ENCODE measurements around the gene B3GNT2.

B3GNT2 gene

DNA sequence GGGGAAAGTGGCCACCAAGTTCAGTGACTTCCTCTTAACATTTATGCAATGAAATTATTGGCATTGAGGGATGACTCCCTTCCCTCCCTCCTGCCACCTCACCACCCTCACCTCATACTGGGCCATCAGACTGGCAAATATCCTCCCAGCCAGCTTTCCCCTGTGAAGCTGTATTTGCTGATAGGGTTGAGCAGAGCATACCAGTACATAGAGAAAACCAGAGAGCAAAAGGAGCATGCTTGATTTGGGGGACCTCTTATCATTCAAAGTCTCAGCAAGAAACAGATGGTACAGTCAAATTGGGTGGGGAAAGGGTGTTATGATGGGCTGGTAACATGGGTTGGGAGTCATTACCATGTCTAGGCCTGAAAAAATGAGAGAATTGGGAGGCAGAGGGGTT, 19.1 kb upstream of the B3GNT2 start:
- Mint-ChIP-seq H3K9me3 (no peaks in the 10 kb centered on the region), H3K36me3 (ENCODE audit: low read depth) (no peaks in the 10 kb centered on the region), H3K4me3 (no peak overlapping the region), H3K27ac (no peak overlapping the region), H3K4me1 (ENCODE audit: low read depth) (no peaks in the 10 kb centered on the region), H3K27me3 (ENCODE audit: low read depth) (peaks cover 5% of the 10 kb centered on the region)

DNA sequence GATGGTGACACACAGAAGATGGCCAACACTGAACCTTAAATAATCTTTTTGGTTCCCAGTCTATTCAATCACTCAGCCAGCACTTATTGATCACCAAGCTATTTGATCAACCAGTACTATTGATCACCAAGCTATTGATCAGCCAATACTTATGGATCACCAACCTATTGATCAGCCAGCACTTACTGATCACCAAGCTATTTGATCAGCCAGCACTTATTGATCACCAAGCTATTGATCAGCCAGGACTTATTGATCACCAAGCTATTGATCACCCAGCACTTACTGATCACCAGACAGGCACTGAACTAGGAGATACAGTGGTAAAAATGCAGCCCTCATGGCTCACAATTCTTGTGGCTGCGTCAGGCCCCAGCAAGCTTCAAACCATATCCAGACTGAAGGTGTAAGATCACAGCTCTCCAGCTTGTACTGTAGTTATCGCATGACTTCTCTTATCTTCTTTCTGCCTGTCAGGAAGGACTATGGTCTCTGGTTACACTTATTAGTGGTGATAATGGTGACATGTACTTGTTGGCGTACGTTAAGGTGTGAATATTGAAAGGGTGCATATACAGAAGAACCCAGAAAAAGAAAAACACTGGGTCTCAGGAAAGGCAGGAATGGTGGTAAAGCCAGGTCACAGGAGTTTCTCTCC, 18.4 kb upstream of the B3GNT2 start:
- H3K27ac Mint-ChIP-seq, result no peak overlapping the region
- H3K9me3 Mint-ChIP-seq, result no peaks in the 10 kb centered on the region
- no peaks in the 10 kb centered on the region for H3K36me3 Mint-ChIP-seq (ENCODE audit: low read depth)
- no peak overlapping the region for H3K4me3 Mint-ChIP-seq
- no peaks in the 10 kb centered on the region for H3K4me1 Mint-ChIP-seq (ENCODE audit: low read depth)
- H3K27me3 Mint-ChIP-seq (ENCODE audit: low read depth), result peaks cover 5% of the 10 kb centered on the region

DNA sequence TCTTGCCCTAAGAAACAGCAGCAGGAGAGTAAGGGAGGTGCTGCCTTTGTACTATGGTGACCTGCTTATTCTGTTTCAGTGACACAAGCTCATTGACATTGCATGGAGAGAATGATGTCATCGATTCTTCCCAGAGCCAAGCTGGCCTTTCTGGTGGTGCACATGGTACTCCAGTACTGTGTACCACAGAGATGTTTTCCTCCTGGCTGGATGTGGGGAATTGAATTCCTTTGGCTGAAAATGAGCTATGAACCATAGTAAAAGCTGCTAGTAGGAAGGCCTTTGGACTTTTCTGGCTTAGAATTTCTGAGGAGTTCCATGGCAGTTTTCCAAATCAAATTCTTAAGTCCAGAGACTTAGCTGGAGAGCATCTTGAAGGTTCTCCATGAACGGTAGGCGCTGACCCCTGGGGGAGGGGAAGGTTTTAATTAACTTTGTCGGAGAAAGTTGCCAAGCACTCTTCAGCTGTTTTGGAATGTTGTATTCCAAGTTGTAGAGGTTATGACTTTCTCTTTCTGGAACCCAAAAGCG, 17.1 kb upstream of the B3GNT2 start:
- Mint-ChIP-seq H3K27ac (no peak overlapping the region), H3K36me3 (ENCODE audit: low read depth) (no peaks in the 10 kb centered on the region), H3K4me3 (no peak overlapping the region), H3K4me1 (ENCODE audit: low read depth) (no peaks in the 10 kb centered on the region), H3K9me3 (no peaks in the 10 kb centered on the region), H3K27me3 (ENCODE audit: low read depth) (no peaks in the 10 kb centered on the region)

DNA sequence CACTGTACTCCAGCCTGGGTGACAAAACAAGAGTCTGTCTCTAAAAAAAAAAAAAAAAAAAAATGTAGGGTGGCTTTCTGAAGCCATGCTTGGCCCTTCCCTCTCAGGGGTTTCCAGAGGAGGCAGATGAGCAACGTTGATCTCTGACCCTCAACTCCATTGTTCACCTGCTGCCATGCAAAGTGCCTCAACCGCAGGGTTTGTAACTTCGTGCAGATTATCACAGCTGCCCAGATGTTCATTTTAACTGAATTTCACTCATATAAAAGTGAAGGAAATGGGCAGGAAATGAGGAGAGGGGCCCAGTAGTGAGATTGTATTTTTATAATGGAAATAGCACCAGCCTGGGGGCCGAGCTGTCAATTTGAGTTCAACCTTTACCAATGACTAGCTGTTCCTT, 14.9 kb upstream of the B3GNT2 start:
- no peaks in the 10 kb centered on the region for H3K9me3 Mint-ChIP-seq
- no peaks in the 10 kb centered on the region for H3K4me1 Mint-ChIP-seq (ENCODE audit: low read depth)
- no peak overlapping the region for H3K27ac Mint-ChIP-seq
- no peak overlapping the region for H3K4me3 Mint-ChIP-seq
- H3K27me3 Mint-ChIP-seq (ENCODE audit: low read depth), result no peaks in the 10 kb centered on the region
- H3K36me3 Mint-ChIP-seq (ENCODE audit: low read depth), result no peaks in the 10 kb centered on the region

DNA sequence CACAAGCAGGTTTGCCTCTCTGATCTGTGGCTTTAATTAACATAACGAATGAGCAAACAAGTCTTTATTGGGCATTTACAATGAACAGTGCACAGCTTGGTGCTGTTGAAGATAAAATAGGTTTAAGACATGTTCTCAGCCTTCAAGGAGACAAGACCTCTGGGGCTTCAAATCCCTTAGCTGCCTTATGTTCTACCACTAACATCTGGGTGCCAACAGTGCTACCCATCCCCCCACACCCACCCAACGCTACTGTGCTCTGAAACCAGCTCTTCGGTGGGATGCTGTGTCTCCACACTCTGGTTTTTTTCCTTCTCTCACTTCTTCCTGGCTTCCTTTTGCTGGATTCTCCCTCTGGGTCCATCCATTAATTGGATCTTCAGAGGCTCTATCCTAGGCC, 14.1 kb upstream of the B3GNT2 start:
- Mint-ChIP-seq H3K27me3 (ENCODE audit: low read depth) (no peaks in the 10 kb centered on the region), H3K27ac (no peak overlapping the region), H3K4me3 (no peak overlapping the region), H3K36me3 (ENCODE audit: low read depth) (no peaks in the 10 kb centered on the region), H3K4me1 (ENCODE audit: low read depth) (no peaks in the 10 kb centered on the region), H3K9me3 (no peaks in the 10 kb centered on the region)

DNA sequence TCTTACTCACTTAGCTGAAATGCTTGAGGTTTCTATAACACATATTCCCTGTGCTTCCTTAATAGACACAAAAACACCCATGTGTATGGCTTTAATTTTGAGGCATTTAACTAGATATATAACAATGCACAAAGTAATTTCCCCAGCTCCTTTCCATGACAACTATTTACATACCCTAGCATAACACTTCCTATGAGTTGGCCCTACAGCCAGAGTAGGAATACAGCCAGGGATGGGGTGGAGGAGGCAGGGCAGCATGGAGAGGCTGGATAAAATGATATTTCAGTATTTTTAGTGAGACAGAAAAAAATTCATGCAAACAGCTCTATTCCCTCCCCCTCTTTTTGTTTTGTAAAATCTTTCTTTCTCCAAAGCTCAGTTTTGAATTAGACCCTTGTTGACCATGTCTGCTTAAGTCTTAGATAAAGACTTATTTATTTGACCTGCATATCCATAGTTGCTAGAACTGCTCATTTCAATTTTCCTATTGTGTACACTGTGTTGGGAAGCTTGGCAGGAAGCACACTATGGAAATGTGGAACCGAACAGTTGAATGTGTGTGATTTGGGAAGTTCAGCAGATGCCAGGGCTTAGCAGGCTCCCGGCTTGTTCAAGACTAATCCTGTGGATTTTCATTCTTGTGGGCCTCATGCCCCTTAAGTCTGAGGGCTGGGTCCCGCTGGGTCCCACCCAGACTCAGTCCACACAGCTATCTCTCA, 11.2 kb upstream of the B3GNT2 start:
- no peak overlapping the region for H3K4me3 Mint-ChIP-seq
- H3K27ac Mint-ChIP-seq, result no peak overlapping the region
- no peaks in the 10 kb centered on the region for H3K4me1 Mint-ChIP-seq (ENCODE audit: low read depth)
- H3K27me3 Mint-ChIP-seq (ENCODE audit: low read depth), result peaks cover 5% of the 10 kb centered on the region
- H3K36me3 Mint-ChIP-seq (ENCODE audit: low read depth), result no peaks in the 10 kb centered on the region
- no peaks in the 10 kb centered on the region for H3K9me3 Mint-ChIP-seq

DNA sequence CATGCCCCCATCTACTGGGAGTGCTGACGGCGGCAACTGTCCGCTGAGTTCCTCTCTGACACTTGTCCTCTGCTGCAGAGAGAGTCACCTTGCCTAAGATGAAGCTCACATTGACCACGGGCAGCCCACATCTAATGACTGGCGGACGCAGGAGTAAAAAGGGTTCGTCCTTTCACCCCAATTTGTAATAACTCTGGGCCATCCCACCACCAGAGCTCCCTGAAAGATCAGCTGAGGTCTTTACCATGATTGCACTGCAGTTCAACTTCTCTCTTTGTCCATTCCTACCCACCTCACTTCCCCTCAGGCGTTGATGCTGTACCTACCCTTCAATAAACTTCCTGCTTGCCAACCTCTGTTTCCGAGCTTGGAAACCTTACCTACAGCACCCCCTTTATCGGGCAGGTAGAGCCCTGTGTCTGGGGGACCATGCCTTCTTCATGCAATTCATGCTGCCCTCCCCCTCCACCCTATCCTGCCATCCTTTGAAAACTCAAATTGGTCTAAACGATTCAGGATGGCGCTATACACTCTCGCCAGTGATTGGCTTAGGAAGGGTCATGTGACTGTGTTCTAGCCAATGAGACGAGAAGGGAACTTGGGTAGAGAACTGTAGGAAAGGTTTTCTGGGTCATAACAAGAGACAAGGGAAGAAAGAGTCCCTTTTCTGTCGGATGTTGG, 10.3 kb upstream of the B3GNT2 start:
- H3K27ac Mint-ChIP-seq, result no peak overlapping the region
- H3K4me1 Mint-ChIP-seq (ENCODE audit: low read depth), result no peaks in the 10 kb centered on the region
- H3K4me3 Mint-ChIP-seq, result no peak overlapping the region
- H3K36me3 Mint-ChIP-seq (ENCODE audit: low read depth), result no peaks in the 10 kb centered on the region
- H3K9me3 Mint-ChIP-seq, result no peaks in the 10 kb centered on the region
- peaks cover 11% of the 10 kb centered on the region for H3K27me3 Mint-ChIP-seq (ENCODE audit: low read depth)

DNA sequence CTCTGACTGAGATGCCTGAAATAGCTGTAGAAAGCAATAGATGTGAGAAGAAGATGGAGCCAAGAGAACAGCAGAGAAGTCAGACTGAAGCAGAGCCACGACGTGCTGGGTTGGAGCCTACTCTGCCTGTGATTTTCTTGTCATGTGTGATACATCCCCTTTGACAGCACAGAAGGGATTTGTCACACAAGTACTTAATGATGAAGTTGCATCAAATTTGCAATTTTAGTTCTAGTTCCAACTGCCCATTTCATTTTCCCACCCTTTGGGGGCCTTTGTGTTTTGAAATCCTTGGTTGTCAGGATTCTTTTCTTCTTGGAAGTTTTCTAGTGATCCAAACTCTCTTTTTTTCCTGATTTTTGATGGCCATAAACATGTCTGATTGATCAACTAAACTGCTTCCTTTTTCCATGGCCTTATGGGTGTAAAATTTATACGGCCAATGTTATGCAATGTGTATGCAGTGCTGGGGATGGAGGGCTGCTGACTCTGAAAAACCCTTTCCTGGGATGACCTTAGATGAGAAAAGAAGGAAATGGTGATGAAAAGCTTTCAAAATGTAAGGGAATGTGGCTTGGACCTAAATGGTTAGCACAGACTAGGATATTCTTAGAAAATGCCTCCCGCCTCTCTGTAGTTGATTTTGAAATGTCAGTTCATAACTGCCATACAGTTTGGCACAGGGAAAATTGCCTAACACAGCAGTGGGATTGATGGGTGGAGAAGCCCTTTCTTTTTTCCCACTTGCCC, 9.6 kb upstream of the B3GNT2 start:
- Mint-ChIP-seq H3K27ac (no peak overlapping the region), H3K36me3 (ENCODE audit: low read depth) (no peaks in the 10 kb centered on the region), H3K27me3 (ENCODE audit: low read depth) (peaks cover 18% of the 10 kb centered on the region), H3K4me1 (ENCODE audit: low read depth) (no peaks in the 10 kb centered on the region), H3K9me3 (no peaks in the 10 kb centered on the region), H3K4me3 (no peak overlapping the region)

DNA sequence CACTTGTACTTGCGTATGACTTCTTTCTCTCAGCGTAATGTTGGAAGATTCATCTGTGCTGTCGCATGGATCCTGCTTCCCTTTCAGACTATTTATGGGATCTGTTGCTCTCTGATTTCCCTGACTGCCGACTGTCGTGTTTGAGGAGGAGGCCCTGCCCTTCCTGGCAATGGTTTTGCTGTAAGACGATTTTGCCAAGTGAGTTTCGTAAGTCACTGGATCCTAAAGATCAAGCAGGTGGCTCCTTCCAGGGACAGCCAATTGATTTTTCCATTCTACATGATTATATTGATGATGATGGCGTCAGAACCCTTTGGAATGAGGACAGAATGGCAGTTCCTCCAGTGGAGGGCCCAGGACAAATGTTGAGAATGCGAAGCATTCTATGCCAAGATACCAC, 8.7 kb upstream of the B3GNT2 start:
- H3K4me3 Mint-ChIP-seq, result no peak overlapping the region
- peaks cover 18% of the 10 kb centered on the region for H3K27me3 Mint-ChIP-seq (ENCODE audit: low read depth)
- no peaks in the 10 kb centered on the region for H3K4me1 Mint-ChIP-seq (ENCODE audit: low read depth)
- H3K9me3 Mint-ChIP-seq, result no peaks in the 10 kb centered on the region
- no peaks in the 10 kb centered on the region for H3K36me3 Mint-ChIP-seq (ENCODE audit: low read depth)
- no peak overlapping the region for H3K27ac Mint-ChIP-seq

DNA sequence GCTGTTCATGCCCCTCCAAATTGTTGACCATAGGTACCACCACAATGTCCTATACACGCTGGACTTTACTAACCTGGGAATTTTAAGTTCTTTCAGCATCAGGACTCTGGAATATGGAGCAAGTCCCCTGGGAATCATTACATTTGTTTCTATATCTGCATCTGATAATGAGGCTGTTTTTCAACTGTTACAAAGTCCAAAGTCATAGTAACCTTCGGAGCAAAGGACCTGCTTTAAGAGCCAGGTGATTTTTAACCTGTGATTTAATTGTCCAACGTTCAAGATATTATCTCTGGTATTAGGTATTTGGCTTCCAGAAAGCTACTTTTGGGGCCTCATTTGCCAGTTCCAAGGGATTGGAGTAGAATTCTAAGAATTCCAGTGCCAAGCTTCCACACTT, 7.5 kb upstream of the B3GNT2 start:
- H3K36me3 Mint-ChIP-seq (ENCODE audit: low read depth), result no peaks in the 10 kb centered on the region
- peaks cover 22% of the 10 kb centered on the region for H3K27me3 Mint-ChIP-seq (ENCODE audit: low read depth)
- H3K9me3 Mint-ChIP-seq, result no peaks in the 10 kb centered on the region
- H3K4me3 Mint-ChIP-seq, result no peak overlapping the region
- H3K4me1 Mint-ChIP-seq (ENCODE audit: low read depth), result peaks cover 6% of the 10 kb centered on the region
- no peak overlapping the region for H3K27ac Mint-ChIP-seq

DNA sequence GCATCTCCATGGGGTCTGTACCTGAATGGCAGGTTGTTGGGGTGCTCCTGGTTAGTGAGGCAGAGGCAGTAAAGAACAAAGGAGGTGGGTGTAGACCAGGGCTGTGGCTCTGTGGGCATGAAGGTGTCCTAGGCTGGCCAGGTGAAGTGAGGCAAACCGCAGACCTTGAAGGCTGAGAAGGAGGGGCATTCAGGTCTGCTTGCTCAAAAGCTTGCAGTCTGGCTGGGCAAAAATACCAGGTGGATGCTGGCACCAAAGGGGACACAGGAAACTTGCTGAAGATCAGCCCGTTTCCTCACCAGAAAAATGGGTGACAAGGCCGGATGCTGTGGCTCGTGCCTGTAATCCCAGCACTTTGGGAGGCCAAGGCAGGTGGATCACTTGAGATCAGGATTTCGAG, 6.7 kb upstream of the B3GNT2 start:
- Mint-ChIP-seq H3K27me3 (ENCODE audit: low read depth) (peaks cover 22% of the 10 kb centered on the region), H3K4me1 (ENCODE audit: low read depth) (peaks cover 6% of the 10 kb centered on the region), H3K36me3 (ENCODE audit: low read depth) (no peaks in the 10 kb centered on the region), H3K27ac (no peak overlapping the region), H3K4me3 (no peak overlapping the region), H3K9me3 (no peaks in the 10 kb centered on the region)

DNA sequence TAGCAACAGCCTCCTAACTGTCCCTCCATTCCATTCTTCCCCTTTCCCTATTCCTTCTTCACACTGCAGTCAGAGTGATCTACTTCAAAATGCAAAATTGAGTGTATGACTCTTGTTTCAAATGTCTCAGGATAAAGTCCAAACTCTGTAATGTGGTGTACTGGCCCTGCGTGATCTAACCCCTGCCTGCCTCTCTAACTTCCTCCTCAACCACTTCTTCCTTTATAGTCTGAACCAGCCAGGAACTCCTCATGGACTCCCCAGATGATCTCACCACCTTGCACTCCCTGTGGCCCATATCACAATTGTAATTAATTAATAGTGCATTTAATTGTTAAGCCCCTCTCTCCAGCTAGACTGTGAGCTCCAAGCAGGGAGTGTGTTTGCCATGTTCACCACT, 3.1 kb upstream of the B3GNT2 start:
- peaks cover 22% of the 10 kb centered on the region for H3K27me3 Mint-ChIP-seq (ENCODE audit: low read depth)
- no peaks in the 10 kb centered on the region for H3K36me3 Mint-ChIP-seq (ENCODE audit: low read depth)
- no peaks in the 10 kb centered on the region for H3K9me3 Mint-ChIP-seq
- H3K4me3 Mint-ChIP-seq, result no peak overlapping the region
- peaks cover 9% of the 10 kb centered on the region for H3K4me1 Mint-ChIP-seq (ENCODE audit: low read depth)
- no peak overlapping the region for H3K27ac Mint-ChIP-seq

DNA sequence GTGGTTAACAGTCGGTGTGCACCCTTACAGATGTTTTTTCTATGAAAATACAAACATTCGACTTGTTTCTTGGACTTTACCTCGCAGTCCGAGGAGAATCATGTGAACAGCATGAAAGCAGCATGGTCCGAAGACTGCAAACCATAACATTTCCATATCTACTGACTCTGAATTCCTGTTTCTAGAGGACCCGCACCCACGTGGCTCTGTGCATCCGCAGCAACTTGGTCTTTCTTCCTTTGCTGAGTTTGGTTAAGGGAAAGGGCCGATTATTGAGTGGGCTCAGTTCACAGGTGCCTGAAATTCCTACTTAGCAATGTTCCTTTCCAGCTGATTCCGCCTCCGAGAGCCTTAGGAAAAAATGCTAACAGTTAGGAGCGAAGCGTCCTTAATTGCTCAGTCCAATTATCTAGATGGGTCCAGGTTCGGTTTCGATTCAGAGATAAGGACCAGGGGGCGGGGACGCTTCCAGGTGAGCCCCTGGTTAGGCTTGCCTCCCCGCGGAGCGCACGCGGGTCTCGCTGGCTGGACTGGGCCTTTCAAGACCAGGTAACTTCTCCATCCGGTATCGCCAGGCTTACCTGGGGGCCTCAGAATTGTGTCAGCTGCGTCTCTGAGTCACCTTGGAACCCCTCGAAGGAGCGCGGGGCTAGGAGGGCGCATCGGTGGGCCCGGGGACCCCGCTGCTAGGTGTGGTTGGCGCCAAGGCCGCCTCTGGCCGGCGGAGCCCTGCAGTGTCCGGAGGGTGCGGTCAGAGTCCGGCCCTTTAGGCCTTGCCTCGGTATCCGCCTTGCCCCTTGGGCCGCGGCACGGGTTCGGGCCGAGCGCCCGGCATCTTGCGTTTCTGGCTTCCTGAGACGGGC, 1.1 kb upstream of the B3GNT2 start:
- Mint-ChIP-seq H3K9me3 (no peaks in the 10 kb centered on the region), H3K36me3 (ENCODE audit: low read depth) (no peaks in the 10 kb centered on the region), H3K4me3 (peak overlapping the region; percentile 75), H3K4me1 (ENCODE audit: low read depth) (peaks cover 24% of the 10 kb centered on the region), H3K27me3 (ENCODE audit: low read depth) (peaks cover 17% of the 10 kb centered on the region), H3K27ac (no peak overlapping the region)
